HepG2 (cell line): ENCODE results near the gene SLC16A9.
"Not testable (repeated sequence)": the region's sequence is repeated elsewhere in the genome, so short reads cannot be mapped to it uniquely, and the experiment has no call there.

ENCODE experiments used
- CTCF ChIP-seq: sonication (generic); formaldehyde crosslinking; IDR thresholded peaks from 2 replicates; pipeline ENCODE4 v1.5.0; 2020; ENCODE audit warnings: mild to moderate bottlenecking, missing genetic modification reagents, moderate library complexity
- ELF1 ChIP-seq: sonication (generic); formaldehyde crosslinking; IDR thresholded peaks from 2 replicates; pipeline ENCODE4 v1.4.0; 2020; ENCODE audit warnings: missing genetic modification reagents
- MXD1 ChIP-seq: sonication (generic); formaldehyde crosslinking; IDR thresholded peaks from 2 replicates; pipeline ENCODE4 v1.4.0; 2020; ENCODE audit warnings: mild to moderate bottlenecking, missing genetic modification reagents
- NFIC ChIP-seq: IDR thresholded peaks from 2 replicates; pipeline ENCODE4 v1.6.1; 2012; ENCODE audit warnings: mild to moderate bottlenecking, low read length, inconsistent platforms
- PHF8 ChIP-seq: sonication (generic); formaldehyde crosslinking; IDR thresholded peaks from 2 replicates; pipeline ENCODE4 v1.5.0; 2020; ENCODE audit warnings: missing genetic modification reagents
- POLR2A ChIP-seq, 2 experiments: IDR thresholded peaks; 2 replicates each; pipeline ENCODE4 v1.6.1; 2011; ENCODE audit warnings: low read depth in 2 of 2, low read length in 2 of 2, mild to moderate bottlenecking in 1 of 2, moderate library complexity in 1 of 2; ENCODE audit not compliant: insufficient read depth in 1 of 2
- POLR2AphosphoS5 ChIP-seq: IDR thresholded peaks from 2 replicates; pipeline ENCODE4 v1.6.1; 2012; ENCODE audit warnings: low read depth, low read length
- RXRA ChIP-seq: sonication (generic); formaldehyde crosslinking; IDR thresholded peaks from 2 replicates; pipeline ENCODE4 v1.5.1; 2020; ENCODE audit warnings: missing genetic modification reagents
- SMAD9 ChIP-seq: sonication (generic); formaldehyde crosslinking; IDR thresholded peaks from 2 replicates; pipeline ENCODE4 v1.5.1; 2020; ENCODE audit warnings: mild to moderate bottlenecking, missing genetic modification reagents
- ZNF580 ChIP-seq: IDR thresholded peaks from 2 replicates; pipeline ENCODE4 v1.6.1; 2016; ENCODE audit warnings: low read depth, borderline replicate concordance
- ZNF879 ChIP-seq: sonication (generic); formaldehyde crosslinking; IDR thresholded peaks from 2 replicates; pipeline ENCODE4 v1.8.1; 2023; ENCODE audit warnings: missing genetic modification reagents

- TF ChIP-seq PHF8; POLR2AphosphoS5; CTCF; ZNF879 (CRISPR knock-in tag); MXD1; POLR2A (IDR thresholded peaks at IDR 0.05; ENCODE audit: insufficient read depth in 1 of 2, low read depth in 2 of 2, low read length in 2 of 2); NFIC; ZNF580 (CRISPR knock-in tag); SMAD9; RXRA (CRISPR knock-in tag); ELF1 (CRISPR knock-in tag): not testable (repeated sequence)
Observed at GRCh38 chr10:59744762-59745161, 35.1 kb upstream of the SLC16A9 start.
